HG03097 (cell line): ENCODE measurements around the gene SHH.

Experiments used
- ATAC-seq: cut with Tn5 transposase; IDR thresholded peaks from one replicate; pipeline ENCODE4 v1.9.1; 2021; ENCODE audit not compliant: unreplicated experiment, low FRiP score

The SHH gene

DNA sequence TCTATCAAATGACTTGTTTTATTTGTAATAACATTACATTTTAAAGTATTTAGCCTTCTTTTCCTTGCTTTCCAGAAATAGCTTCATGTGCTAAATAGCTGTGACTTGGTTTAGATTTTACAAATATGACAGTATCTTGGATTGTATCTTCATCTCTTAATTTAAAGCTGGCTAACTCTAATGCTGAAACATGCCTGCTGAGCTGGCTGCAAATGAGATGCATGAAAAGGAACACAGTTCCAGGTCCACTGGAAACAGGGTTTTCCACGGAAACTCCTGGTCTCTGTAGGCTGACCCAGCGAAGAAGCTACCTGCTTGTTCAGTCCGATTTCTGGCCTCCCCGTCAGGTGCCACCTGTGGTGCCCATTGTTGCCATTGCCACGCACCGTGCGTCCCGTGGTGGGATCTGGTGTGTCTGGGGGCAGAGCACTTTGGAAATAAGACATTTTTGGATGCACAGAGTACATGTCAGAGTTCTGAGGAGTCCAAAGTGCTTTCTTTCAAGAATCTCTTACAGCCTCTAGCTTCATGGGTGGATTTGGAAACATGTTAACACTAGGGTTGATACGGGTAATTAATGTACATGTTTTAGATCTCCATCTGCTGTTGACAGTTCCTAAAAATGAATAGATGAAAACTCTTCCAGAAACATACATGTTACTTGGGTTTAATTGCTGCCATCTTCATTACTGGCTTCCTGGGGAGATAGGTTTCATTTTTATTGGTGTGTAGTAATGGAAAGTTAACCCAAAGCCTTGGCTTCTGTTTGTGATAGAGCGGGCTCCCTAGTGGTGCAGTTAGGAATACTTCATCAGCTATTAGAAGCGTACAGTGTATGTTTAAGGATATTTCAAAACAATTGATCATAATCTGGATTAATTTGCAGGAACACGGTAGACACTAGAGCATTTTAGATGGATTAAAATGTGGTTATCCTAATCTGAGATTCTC is 45.0 kb downstream of the SHH start:
- ATAC-seq: no peak

DNA sequence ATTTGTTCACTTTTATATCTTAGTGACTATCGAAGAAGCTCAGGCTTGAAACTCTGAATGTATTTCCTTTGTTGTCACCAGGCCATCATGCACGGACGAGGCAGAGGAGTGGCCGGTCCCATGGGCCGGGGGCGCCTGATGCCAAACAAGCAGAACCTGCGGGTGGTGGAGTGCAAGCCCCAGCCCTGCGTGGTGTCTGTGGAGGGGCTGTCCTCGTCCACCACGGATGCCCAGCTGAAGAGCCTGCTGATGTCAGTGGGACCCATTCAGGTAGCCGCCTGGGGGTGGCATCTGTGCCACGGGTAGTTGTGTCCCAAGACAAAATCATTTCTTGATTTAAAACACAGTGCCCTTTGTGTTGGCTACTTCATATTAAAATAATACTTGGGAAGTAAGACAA is 45.9 kb downstream of the SHH start:
- ATAC-seq: no peak

- no peak for ATAC-seq
These were observed 46.8 kb downstream of the SHH start for GRCh38 chr7:155765458-155765857.

- peak; percentile 52 for ATAC-seq
These were observed 47.8 kb downstream of the SHH start for GRCh38 chr7:155764438-155764793.

- ATAC-seq: peak; percentile 73
These were observed 48.4 kb downstream of the SHH start for GRCh38 chr7:155763691-155764437.

GRCh38 chr7:155763122-155763521 is 49.1 kb downstream of the SHH start:
- ATAC-seq: no peak

- no peak for ATAC-seq
These were observed 49.6 kb downstream of the SHH start for GRCh38 chr7:155762655-155763054.

DNA sequence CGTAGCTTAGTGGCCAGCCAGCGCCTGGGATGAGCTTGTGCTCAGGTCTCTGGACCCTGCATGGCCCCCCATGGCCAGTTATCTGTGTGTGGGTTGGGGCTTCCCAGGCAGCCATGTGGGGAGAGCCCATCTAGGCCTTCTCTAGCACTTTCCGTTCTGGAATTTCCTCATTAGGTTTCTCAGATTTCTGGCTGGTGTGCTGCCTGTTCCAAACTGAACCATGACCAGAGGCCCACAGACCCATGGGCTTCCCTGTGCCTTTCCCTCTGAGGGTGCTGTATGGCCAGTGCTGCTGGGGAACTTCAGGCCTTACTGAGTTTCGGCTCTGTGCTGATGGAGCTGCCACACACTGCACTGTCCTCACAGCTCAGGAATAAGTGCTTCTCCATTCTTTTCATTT is 50.2 kb downstream of the SHH start:
- no peak for ATAC-seq

GRCh38 chr7:155761162-155761561 is 51.1 kb downstream of the SHH start:
- no peak for ATAC-seq

DNA sequence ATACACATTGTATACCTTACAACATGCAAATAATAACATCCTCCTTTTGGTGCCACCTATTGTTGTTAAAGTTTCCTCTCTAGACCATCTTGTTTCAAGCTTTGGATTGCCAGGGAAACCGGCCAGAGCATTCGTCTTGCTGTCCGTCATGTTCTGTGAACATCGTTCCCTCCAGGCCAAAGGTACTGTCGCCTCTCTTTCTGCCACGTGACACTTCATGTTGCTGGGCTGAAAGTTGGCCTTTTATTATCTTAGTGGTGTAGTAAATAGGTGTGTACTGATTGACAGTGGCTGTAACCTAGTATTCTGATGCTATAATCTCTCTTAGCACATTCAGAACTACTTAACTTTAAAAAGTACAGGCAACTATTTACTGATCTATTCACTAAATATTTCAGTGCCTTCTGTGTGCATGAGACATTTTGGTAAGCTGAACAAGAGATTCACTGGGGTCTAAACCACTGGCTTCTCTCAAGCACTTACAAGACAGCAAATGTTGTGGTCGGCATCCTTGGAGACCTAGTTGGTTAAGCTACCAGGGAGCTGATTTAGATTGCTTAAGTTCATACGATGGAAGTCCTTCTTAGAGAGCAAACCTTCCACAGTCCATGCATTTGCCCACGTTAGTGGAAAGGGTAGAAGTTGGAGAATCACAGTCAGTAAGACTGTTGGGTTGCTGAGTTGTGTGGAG is 52.4 kb downstream of the SHH start:
- no peak for ATAC-seq

- ATAC-seq: no peak
These were observed 53.9 kb downstream of the SHH start for GRCh38 chr7:155758348-155758747.

DNA sequence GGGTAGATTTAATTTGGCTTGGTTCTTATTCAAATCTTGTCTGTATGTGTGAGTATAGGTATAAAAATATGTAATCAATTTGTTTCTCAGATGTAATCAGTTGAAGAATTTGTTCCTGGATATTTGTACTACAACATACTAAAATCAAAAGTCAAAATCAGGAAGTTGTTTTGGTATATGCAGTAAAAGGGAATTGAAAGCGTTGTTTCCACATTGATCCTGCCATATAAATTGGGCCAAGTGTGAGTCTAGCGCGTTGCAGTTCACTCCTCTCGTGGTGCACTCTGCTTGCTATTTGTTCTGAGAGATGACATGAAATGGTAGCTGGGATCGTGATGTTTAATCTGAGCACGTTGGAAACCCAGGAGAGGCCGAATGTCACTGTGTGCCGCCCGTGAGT is 55.9 kb downstream of the SHH start:
- ATAC-seq: no peak

- ATAC-seq: no peak
These were observed 57.2 kb downstream of the SHH start for GRCh38 chr7:155755026-155755425.

DNA sequence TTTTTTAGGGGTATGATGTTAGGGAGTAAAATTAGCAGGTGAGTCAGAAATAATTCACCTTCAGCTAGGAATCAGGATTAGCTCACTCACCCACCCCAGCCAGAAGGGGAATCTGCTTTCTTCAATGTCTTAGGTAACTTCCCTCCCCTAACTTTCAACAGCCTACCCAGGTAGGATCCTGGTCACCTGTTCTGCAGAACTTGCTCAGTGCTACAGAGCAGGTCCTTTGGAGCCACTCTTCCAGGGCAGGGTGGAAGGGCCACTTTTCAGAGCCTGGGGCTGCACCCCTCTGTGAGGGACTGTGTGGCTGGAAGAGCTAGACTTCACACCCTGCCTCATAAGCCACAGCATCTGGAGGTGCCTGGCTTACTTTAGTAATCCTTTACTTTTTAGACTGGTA is 58.1 kb downstream of the SHH start:
- no peak for ATAC-seq

DNA sequence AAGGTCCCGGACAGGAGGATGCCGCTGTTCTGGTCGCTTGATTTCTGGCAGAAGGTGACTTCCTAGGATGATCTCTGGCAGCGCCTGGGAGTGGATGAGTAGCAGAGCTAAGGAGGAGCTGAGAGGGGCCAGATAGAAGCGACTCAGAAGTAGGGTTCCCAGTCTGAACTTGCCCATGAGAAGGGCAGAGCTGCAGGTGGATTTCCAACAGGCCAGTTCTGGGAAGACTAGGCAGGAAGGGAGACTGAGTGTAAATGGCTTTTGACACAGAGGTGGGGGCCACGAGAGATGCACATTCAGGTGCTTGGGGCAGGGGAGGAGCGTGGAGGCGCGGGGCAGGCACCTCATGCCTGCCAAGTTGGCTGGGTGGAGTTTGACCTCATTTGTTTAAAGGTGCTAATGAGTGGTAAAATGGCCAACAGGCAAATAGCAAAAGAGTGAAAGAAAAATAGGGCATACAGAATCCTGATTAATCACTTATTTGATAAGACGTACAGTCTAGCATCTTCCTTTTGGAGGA is 58.8 kb downstream of the SHH start:
- no peak for ATAC-seq

DNA sequence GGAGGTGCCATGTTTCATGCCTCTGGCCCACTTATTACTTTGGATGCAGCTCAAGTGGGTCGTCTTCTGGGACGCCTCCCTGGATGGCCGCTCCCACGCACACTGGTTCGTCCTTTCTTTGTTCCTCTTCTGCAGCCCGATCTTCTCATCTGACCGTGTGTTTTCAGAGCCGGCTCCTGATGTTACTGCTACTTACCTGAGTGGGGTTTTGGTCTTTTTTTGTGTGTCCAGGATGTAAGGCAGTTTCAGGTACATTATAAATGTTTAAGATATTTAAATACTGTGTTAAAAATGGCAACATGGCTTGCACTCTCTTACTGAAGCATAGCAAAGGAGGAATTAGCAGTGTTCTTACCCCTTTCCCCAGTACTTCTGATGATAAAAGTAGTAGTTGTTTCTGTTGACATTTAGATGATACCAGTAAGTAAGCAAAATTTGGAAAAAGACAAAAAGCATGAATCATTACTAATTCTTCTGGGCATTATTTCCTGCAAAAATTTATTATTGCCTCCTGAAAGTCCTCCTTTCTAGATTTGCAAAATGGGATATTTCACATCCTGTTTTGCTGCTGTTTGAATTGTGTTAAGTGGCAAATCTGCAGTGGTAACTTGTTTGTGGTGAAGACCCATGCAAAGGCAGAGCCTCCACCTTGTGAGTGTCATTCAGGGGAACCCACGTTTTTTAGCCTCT is 59.4 kb downstream of the SHH start:
- peak; percentile 43 for ATAC-seq

GRCh38 chr7:155751409-155751808 is 60.9 kb downstream of the SHH start:
- ATAC-seq: no peak

DNA sequence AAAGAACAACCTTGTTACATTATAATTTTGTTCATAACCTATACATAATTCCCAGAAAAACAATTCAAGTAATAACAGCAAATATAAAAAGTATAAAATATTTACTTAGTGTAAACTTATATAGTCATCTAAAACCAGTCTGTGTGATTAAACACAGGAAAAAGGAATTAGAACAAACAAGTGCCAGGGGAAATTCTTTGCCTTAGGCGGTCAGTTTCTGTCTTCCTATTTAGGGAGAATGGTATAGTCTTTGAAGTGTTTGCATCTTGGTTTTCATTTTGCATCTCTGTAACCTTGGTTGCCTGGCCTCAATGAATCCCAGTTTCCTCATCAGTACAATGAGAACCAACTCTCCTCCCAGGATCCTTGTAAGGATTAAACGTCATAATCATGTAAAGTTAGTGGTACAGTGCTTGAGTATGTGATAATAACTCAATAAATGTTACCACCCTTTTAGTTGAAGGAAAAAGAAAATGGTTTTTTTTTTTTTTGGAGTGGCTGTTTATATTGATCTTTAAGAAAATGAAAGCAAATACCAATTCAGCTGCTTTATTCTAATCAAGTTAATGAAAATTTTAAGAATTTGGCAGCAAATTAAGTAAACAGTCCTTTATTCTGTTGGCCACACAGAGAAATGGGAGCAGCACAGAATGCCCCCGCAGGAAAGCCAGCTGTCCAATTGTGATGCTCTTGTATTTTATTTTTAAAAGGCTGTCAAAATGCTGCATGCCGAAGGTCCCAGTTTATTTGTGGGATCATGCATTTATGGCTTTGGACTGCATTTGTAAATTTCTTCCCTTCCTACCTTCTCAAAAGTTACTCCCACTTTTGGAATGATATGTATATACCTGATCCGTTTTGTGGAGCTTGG is 61.8 kb downstream of the SHH start:
- ATAC-seq: no peak
